Skeletal muscle tissue (tissue), 4 donors: ENCODE measurements around the gene ENTPD6. TPM values are rescaled to one million over a fixed set of nuclear protein-coding genes. Genes with fewer than 3 reads are reported as not detected.
"Not testable (repeated sequence)": the region's sequence is repeated elsewhere in the genome, so short reads cannot be mapped to it uniquely, and the experiment has no call there.

ENCODE experiments used
- H3K27ac ChIP-seq: one replicate; pipeline ENCODE4 v1.7.0; 2013; ENCODE audit warnings: mild to moderate bottlenecking, low read depth, low read length, inconsistent platforms
- H3K27me3 ChIP-seq, 3 donors: one replicate each; pipeline ENCODE4 v1.7.0; 2013; ENCODE audit warnings: low read length in 3 of 3; ENCODE audit not compliant: control insufficient read depth in 3 of 3, insufficient read depth in 3 of 3
- H3K36me3 ChIP-seq, 3 donors: one replicate each; pipeline ENCODE4 v1.7.0; 2013; ENCODE audit warnings: low read length in 3 of 3; ENCODE audit not compliant: control insufficient read depth in 3 of 3, insufficient read depth in 3 of 3
- H3K4me1 ChIP-seq, 3 donors: one replicate each; pipeline ENCODE4 v1.7.0; 2013; ENCODE audit warnings: low read length in 3 of 3, mild to moderate bottlenecking in 3 of 3; ENCODE audit not compliant: control insufficient read depth in 3 of 3, insufficient read depth in 3 of 3
- H3K4me3 ChIP-seq, 3 donors: one replicate each; pipeline ENCODE4 v1.7.0; 2013; ENCODE audit warnings: low read length in 3 of 3
- H3K9ac ChIP-seq, 3 donors: one replicate each; pipeline ENCODE4 v1.7.0; 2013; ENCODE audit warnings: low read length in 3 of 3, mild to moderate bottlenecking in 3 of 3, moderate library complexity in 2 of 3, low read depth in 1 of 3
- H3K9me3 ChIP-seq, 3 donors: one replicate each; pipeline ENCODE4 v1.7.0; 2013; ENCODE audit warnings: low read length in 3 of 3; ENCODE audit not compliant: control insufficient read depth in 3 of 3
- total RNA-seq: library from RNA; depleted of rRNA; stranded (reverse); fragments of >200 nt; gene quantifications from one replicate; pipeline ENCODE4 v1.2.3, GENCODE V29; 2014
- donor health status: Osteomylitis.

The ENTPD6 gene
- total RNA-seq, 1 donor from 2014 or later = 17.7 TPM

DNA sequence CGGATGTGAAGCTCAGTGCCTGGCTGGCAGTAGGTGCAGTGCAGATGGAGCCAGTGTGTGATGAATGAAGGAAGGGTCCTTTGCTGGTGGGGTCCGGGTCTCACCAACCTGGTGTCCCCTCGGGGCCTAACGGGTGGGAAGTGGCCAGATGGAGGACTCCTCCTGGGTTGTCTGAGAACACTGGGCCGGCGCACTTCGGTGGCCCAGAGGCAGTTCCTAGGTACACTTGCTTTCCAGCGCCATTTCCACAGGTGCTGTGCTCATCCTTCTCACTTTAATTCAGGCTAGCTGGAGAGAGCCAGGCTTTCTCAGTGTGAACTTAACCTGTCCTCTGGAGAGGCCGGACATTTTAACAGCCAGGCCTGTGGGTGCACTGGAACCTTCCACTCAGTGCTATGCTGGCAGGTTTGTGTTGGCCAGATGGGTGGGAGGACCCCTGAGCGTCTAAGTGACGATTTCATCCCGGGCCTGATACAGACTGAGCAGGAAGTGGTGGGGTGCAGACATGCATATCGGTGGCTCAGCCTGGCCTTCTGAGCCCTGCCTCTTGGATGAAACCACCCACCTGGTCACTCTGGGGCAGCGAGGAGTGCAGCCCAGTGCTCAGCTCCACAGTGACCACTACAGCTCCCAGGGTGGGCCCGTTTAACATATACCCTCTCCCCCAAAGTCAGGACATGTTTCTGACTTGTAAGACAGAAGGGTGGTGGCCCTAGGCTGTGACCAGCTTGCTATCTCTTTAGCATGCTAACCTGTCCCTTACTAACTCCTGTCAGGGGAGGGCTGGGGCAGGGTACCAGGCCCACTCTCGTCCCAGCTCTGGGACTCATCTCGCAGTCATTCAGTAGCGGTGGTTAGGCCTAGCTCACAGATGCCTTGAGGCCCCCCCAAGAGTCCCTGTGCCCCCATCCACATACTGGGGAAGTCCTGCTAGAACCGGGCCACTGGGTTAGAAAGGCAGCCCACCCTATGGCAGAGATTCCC is 44.2 kb downstream of the ENTPD6 start:
- H3K9ac ChIP-seq = no peak overlapping the region

DNA sequence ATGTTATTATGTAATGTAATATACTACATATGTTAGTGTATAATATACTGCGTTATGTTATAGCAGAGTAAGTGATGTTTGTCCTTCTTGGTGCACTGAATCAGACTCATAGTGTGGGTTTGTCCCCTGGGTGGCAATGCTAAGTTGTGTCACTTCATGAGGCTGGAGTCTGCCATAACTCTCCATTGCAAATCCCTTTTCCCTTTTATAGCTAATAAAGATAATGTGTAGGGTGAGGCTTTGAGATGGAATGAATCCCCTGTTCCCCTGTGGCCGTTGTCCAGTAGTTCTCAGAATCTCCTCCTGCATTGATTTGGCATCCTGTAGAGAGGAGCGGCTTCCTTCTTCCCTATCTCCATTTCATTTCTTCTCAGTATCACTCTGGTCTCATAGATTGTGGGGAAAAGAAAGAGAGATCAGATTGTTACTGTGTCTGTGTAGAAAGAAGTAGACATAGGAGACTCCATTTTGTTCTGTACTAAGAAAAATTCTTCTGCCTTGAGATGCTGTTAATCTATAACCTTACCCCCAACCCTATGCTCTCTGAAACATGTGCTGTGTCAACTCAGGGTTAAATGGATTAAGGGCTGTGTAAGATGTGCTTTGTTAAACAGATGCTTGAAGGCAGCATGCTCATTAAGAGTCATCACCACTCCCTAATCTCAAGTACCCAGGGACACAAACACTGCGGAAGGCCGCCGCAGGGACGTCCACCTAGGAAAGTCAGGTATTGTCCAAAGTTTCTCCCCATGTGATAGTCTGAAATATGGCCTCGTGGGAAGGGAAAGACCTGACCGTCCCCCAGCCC is 45.5 kb downstream of the ENTPD6 start:
- H3K27me3 ChIP-seq, H3K9ac ChIP-seq, H3K9me3 ChIP-seq, H3K27ac ChIP-seq, H3K4me3 ChIP-seq, H3K36me3 ChIP-seq: not testable (repeated sequence)
- peaks cover 5 to 13% (median 11%) of the 10 kb centered on the region in 3 donors for H3K4me1 ChIP-seq

More for the DNA sequence above, 44.2 kb downstream of the ENTPD6 start:
- Histone ChIP-seq H3K27me3 (peaks cover 0 to 3% (median 0%) of the 10 kb centered on the region in 3 donors), H3K4me1 (peaks cover 5 to 13% (median 11%) of the 10 kb centered on the region in 3 donors), H3K27ac (no peak overlapping the region), H3K4me3 (no peak overlapping the region), H3K36me3 (no peaks in the 10 kb centered on the region), H3K9me3 (no peaks in the 10 kb centered on the region)

DNA sequence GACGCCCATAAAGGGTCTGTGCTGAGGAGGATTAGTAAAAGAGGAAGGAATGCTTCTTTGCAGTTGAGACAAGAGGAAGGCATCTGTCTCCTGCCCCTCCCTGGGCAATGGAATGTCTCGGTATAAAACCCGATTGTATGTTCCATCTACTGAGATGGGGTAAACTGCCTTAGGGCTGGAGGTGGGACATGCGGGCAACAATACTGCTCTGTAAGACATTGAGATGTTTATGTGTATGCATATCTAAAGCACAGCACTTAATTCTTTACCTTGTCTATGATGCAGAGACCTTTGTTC is 46.1 kb downstream of the ENTPD6 start:
- H3K9ac ChIP-seq, H3K27me3 ChIP-seq, H3K36me3 ChIP-seq, H3K27ac ChIP-seq, H3K9me3 ChIP-seq, H3K4me3 ChIP-seq: not testable (repeated sequence)
- peaks cover 5 to 13% (median 11%) of the 10 kb centered on the region in 3 donors for H3K4me1 ChIP-seq

DNA sequence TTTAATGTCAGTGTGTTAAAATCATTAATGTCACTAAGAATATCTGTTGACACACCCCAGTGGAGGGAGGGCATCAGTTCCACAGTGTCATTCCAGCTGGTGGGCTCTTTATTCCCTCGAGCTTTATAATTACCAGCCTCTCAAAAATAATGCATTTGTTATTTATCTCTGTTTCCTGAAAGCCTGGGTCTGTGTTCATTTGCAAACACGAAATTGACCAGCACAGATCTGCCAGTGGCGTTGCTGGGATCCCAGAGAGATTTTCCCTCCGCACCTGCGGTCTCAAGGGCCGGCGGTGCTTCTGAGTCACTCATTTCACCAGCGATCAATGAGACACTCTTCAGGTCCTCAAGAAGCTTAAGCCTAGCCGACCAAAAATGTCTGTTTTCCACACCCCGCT is 46.7 kb downstream of the ENTPD6 start:
- no peak overlapping the region for H3K27ac ChIP-seq
- H3K36me3 ChIP-seq = no peaks in the 10 kb centered on the region
- H3K9ac ChIP-seq = no peak overlapping the region
- no peaks in the 10 kb centered on the region for H3K9me3 ChIP-seq
- no peaks in the 10 kb centered on the region for H3K27me3 ChIP-seq
- no peak overlapping the region for H3K4me3 ChIP-seq
- H3K4me1 ChIP-seq = peaks cover 11 to 17% (median 16%) of the 10 kb centered on the region in 3 donors

DNA sequence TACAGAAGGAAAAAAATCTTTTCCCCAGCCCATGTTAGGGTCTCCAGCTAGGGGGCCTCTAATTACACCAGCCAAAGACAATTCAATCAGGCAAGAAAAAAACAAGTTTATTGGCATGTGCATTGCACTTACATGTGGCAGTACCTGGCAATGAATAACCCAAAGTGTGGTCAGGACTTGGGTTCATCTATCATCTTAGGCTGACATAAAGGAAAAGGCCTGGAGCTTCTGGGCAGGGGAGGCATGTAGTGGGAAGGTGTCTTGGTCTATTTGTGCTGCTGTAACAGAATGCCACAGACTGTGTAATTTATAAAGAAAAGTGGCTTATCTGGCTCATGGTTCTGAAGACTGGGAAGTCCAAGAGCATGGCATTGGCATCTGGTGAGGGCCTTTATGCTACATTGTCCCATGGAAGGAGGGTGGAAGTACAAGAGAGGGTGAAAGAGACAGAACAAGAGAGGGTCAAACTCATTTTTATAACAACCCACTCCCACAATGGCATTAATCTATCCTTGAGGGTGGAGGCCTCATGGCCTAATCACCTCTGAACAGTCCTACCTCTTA is 48.0 kb downstream of the ENTPD6 start:
- no peak overlapping the region for H3K9ac ChIP-seq
- no peak overlapping the region for H3K4me3 ChIP-seq
- H3K9me3 ChIP-seq = no peaks in the 10 kb centered on the region
- no peak overlapping the region for H3K27ac ChIP-seq
- H3K36me3 ChIP-seq = no peaks in the 10 kb centered on the region
- H3K27me3 ChIP-seq = no peaks in the 10 kb centered on the region
- peaks cover 6 to 14% (median 8%) of the 10 kb centered on the region in 3 donors for H3K4me1 ChIP-seq

DNA sequence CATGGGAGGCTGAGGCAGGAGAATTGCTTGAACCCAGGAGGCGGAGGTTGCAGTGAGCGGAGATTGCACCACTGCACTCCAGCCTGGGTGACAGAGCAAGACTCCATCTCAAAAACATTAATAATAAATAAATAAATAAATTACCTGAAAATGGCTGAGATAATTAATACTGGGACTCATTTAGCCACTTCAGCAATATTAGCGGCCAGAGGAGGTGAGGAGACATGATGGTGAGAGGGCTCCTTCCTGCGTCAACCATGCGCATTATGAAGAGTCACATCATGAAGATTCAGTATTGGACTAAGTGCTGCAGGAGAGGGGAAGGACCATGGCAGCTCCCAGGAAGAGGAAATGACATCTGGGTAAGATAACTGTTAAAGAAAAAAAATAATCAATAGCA is 49.5 kb downstream of the ENTPD6 start:
- no peak overlapping the region for H3K27ac ChIP-seq
- no peaks in the 10 kb centered on the region for H3K9me3 ChIP-seq
- peaks cover 12 to 16% (median 13%) of the 10 kb centered on the region in 3 donors for H3K4me1 ChIP-seq
- H3K36me3 ChIP-seq = no peaks in the 10 kb centered on the region
- no peak overlapping the region for H3K4me3 ChIP-seq
- H3K27me3 ChIP-seq = no peaks in the 10 kb centered on the region
- no peak overlapping the region for H3K9ac ChIP-seq

DNA sequence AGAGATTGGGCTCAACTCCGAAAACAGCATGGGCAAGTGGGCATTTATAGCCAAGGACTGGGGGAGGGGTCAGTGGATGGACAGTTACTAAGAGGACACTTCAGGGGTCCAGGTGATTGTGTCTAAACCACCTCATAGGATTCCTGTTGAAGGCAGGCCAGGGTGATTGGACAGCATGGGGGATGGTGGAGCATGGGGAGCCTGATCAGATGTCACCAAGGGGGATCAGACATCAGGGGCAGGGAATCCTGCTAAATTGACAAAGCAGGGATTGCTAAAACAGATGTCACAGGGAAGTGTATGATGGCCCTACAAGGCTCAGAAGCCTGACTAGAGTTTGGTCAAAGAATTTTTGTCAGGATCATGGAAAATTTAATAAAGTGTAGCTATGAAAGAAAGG is 49.9 kb downstream of the ENTPD6 start:
- Histone ChIP-seq H3K36me3 (no peaks in the 10 kb centered on the region), H3K9me3 (no peaks in the 10 kb centered on the region), H3K4me1 (peaks cover 12 to 16% (median 13%) of the 10 kb centered on the region in 3 donors), H3K4me3 (no peak overlapping the region), H3K27me3 (no peaks in the 10 kb centered on the region), H3K27ac (no peak overlapping the region), H3K9ac (no peak overlapping the region)

DNA sequence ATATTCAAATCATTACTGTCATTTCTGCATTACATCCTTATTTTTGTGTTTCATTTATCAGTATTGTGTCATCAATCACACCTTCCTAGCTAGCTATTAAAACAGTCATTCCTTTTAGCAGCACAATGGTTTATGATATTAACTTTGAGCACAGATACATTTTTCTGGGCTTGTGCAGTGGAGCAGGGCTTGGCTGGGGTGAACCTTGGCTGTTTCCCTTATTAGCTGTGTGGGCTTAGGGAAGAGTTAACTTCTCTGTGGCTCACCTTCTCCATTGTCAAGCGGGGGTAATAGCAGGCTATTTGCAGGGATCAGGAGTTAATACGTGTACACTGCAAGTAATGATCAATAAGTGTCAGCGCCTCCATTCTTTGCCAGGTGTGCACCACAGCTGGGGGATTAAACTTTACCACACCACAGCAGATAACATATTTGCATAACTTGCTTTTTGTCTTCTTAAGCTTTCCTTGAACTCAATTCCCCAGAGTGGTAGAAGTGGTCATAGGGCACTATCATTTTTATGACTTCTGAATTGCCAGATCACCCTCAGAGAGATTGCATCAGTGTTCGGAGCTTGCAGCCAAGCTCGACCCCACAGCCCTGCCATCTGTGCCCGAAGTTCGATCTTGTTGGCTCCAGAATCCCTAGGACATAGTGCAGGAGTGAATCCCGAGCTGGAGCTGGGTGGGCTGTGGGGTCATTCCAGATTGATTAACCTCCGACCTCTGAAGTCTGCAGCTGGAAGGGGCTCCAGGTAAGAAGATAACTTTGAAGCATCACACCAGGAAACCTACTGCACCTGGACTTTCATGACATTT is 50.9 kb downstream of the ENTPD6 start:
- Histone ChIP-seq H3K4me1 (peaks cover 12 to 20% (median 13%) of the 10 kb centered on the region in 3 donors), H3K27ac (no peak overlapping the region), H3K4me3 (peak overlapping the region in 1 of 3 donors; percentile 71), H3K9ac (no peak overlapping the region), H3K36me3 (no peaks in the 10 kb centered on the region), H3K27me3 (no peaks in the 10 kb centered on the region), H3K9me3 (no peaks in the 10 kb centered on the region)

DNA sequence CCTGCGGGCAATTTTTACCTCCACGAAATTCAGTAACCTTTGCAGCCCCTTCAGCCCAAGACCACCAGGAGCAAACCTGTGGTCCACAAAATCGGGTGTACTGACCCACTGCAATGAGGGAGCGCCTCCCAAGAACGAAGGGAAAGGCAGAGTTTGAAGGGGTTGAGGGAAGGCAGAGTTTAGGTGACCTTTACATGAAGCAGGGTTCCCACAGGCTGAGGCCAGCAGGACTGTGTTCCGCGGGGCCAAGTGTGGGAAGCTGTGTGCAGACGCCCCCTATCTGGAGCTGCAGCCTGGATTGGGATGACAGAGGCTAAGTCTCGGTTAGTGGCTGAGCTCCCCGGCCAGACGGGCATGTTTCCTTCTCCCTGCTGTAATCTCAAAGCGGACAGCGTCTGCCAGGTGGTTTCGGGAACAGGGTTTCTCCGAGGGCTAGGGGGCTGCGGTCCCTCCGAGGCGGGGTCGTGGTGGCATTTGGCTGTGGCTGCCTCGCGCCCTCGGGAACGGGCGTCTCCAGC is 51.5 kb downstream of the ENTPD6 start:
- Histone ChIP-seq H3K4me3 (peak overlapping the region; percentile 71 to 92 (median 80)), H3K9ac (peak overlapping the region; percentile 61 to 83 (median 76)), H3K36me3 (no peaks in the 10 kb centered on the region), H3K27me3 (no peaks in the 10 kb centered on the region), H3K27ac (peak overlapping the region; percentile 25), H3K9me3 (no peaks in the 10 kb centered on the region), H3K4me1 (peaks cover 13 to 26% (median 14%) of the 10 kb centered on the region in 3 donors)
